NB4 (cell line): Measurements from ENCODE around the gene NUDC.
A peak's percentile ranks its signal among the peaks of the same experiment; 100 is the strongest.

Experiments used
- DNase-seq: peaks from one replicate; pipeline ENCODE4 v3.0.0; 2010; ENCODE audit warnings: low read depth
- H3K4me3 ChIP-seq: one replicate; pipeline ENCODE4 v1.5.1; 2011; ENCODE audit warnings: mild to moderate bottlenecking, low read depth, low read length, moderate library complexity
- MYC ChIP-seq: IDR thresholded peaks from 2 replicates; pipeline ENCODE4 v1.6.1; 2011; ENCODE audit warnings: low read depth, low read length
- POLR2A ChIP-seq: IDR thresholded peaks from 2 replicates; pipeline ENCODE4 v1.6.1; 2011; ENCODE audit warnings: mild to moderate bottlenecking; ENCODE audit not compliant: insufficient read length; ENCODE audit errors: extremely low read depth
- TF ChIP-seq, protein P1 (sequence below): IDR thresholded peaks from 2 replicates; pipeline ENCODE4 v1.6.1; 2011; ENCODE audit warnings: low read depth, low read length
- TF ChIP-seq, protein P2 (sequence below): IDR thresholded peaks from one replicate; pipeline ENCODE4 v1.5.1; 2012; ENCODE audit warnings: low read depth, low read length

The NUDC gene

DNA sequence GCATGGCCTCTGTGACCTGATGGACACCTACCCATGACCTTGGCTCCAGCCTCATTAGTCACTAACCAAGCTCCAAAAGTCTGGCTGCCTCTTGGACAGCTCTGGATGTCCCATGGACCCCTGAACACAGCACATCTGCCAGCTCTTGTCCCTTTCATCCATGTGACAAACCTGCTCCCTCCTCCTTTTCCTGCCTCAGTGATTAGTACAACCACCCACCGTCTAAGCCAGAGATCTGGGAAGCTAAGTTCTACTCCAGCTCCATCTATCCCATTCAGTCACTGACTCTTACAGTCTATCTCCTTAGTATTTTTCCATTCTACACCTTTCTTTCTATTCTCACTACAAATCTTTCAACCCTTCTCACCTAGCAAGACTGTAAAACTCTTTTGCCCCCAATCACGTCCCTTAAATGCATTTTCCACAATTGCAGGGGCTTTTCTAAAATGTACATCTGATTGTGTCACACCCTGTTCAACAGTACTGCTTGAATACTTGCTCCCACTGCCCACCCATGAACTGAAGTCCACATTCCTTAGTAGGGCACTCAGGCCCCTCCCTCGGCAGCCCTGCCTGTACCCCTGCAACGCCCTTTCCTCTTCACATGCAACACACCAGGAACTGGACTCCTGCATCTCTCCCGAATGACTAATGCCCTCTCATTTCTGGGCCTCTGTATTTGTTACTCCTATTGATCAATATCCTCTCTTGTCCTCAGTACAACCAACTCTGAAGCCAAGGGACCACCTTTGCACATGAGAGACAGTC is 38.7 kb upstream of the NUDC start:
- TF ChIP-seq, protein P1, sequence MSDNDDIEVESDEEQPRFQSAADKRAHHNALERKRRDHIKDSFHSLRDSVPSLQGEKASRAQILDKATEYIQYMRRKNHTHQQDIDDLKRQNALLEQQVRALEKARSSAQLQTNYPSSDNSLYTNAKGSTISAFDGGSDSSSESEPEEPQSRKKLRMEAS: no peak
- TF ChIP-seq, protein P2, sequence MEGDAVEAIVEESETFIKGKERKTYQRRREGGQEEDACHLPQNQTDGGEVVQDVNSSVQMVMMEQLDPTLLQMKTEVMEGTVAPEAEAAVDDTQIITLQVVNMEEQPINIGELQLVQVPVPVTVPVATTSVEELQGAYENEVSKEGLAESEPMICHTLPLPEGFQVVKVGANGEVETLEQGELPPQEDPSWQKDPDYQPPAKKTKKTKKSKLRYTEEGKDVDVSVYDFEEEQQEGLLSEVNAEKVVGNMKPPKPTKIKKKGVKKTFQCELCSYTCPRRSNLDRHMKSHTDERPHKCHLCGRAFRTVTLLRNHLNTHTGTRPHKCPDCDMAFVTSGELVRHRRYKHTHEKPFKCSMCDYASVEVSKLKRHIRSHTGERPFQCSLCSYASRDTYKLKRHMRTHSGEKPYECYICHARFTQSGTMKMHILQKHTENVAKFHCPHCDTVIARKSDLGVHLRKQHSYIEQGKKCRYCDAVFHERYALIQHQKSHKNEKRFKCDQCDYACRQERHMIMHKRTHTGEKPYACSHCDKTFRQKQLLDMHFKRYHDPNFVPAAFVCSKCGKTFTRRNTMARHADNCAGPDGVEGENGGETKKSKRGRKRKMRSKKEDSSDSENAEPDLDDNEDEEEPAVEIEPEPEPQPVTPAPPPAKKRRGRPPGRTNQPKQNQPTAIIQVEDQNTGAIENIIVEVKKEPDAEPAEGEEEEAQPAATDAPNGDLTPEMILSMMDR: no peak
- TF ChIP-seq POLR2A (no peak), MYC (no peak)
- no peak for DNase-seq
- H3K4me3 ChIP-seq: no peak overlapping the region

DNA sequence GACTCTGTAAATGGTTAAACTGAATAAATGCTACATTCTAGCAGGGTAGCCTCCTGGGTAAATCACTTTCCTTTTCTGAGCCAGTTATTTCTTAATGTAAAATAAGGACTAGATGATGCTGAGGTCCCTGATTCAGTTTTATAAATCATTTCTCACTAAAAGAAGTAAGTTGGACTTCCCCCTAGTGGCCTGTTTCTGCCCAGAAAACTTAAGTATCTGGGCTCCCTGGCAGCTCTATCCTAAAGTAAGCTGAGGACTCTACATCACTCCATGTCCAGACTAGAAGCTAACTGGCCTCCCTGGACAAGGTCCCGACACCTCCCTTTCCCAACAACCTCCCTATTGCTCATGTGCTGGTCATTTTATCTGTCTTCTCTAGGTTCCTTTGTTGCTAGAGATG is 34.4 kb upstream of the NUDC start:
- H3K4me3 ChIP-seq: no peak overlapping the region
- peak; percentile 50 for DNase-seq
- TF ChIP-seq MYC (no peak), POLR2A (no peak)
- TF ChIP-seq, protein P1: no peak
- TF ChIP-seq, protein P2: peak; percentile 18

DNA sequence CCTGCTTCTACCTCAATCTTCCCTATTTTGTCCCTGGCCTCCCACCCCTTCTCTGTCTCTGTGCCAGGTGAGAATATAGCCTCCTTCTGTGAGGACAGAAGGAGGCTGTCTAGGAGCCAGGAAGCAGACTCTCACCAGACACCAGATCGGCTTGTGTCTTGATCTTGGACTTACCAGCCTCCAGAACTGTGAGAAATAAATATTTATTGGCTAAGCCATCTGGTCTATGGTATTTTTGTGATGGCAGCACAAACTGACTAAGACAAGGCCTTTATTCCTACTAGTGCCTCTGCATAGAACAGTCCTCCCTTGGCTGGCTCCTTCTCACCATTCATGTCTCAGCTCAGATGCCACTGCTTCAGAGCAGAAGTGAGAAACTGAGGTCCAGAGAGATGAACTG is 33.3 kb upstream of the NUDC start:
- TF ChIP-seq, protein P1: no peak
- DNase-seq: no peak
- H3K4me3 ChIP-seq: no peak overlapping the region

DNA sequence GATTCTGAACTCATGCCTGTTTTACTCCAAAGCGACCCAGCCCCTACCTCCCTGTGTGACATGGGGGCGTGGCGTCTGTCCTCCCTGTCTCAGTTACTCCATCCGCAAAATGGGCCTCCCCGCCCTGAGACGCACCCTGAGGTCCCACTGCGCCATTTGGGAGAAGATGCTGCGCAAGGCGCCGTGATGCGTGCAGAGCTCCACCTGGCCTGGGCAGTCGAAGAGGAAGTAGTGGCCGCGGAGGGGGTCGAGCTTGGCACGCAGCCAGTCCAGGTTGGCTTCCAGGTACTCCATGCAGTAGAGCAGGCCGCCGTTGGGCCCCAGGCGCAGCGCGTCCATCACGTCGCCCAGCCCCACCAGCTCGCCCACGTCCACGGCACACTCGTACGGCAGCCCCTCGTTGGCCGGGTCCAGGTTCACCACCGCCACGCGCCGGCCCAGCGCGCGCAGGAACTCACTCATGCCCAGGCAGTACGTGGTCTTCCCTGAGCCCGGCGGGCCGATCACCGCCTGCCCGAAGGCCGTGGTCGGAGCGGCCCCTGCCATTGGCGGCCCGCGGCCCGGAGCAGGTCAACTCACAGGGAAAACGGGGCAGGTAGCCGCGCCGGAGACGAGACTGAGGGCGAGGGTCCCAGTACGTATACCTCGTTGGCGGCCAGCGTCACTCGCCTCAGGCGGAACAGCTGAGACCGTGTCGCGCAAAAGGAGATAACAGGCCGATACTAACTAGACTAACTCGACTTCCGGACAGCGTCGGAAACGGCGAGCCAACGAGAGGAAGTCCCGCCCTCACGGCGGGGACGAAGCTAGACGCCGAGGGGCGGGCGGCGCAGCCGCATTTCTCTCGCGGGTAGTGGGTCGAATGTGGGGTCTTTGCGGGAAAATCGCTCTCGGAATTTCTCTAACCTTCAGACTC is 31.7 kb upstream of the NUDC start, which contains the start of gene GPN2:
TSS of gene GPN2 (minus strand) at position 733 of the 916 bp plus-strand sequence. CDS start at position 546, 187 bp downstream.
- H3K4me3 ChIP-seq: peak within 1 kb of the TSS; percentile 84
- TF ChIP-seq MYC (no peak; the same call in 1 of the 2 replicates), POLR2A (peak; percentile 89)
- TF ChIP-seq, protein P2: no peak
- TF ChIP-seq, protein P1: no peak
- peak; percentile 85 for DNase-seq

DNA sequence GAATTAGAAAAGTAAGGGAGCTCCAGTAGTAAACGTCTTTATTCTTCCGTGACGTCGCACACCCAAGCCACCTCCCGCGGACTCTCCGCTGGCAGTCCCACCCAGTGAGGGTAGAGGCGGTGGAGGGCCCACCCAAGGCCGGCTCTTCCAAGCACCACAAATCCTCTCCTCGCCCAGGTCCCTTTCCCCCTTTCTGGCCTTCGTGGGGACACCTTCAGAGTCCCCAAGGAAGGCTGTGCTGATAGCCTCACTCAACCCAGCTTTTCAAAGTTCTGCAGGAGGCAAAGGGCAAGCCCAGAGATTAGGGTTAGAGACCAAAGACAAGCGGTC is 31.1 kb upstream of the NUDC start:
- H3K4me3 ChIP-seq: peak overlapping the region; percentile 84
- no peak for DNase-seq
- no peak for TF ChIP-seq POLR2A
- TF ChIP-seq MYC: no peak
- TF ChIP-seq, protein P1: no peak
- TF ChIP-seq, protein P2: no peak

DNA sequence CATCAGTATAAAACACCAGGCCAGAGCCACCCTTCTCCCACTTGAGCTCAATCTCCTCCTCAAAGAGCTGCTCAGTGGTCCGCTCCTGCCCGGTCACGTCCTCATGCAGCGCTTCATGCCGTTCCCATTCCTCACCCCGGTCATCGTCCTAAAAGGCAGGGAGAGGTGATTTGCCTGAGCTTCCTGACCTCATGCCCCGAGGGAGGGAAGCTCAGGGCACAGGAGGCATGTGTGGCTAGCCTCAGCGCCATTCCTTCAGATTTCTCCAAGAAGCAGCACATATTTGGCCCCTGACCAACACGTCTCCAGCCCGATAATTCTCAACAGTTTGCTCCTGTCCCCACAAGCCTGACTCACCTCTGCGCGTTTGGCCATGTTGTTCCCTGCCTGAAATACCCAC is 27.3 kb upstream of the NUDC start:
- no peak for DNase-seq
- TF ChIP-seq, protein P2: no peak
- TF ChIP-seq, protein P1: no peak
- TF ChIP-seq POLR2A (no peak), MYC (no peak)
- H3K4me3 ChIP-seq: no peak overlapping the region
